A673 (cell line): ENCODE measurements around the gene ACTN4. TPM values are rescaled to one million over a fixed set of nuclear protein-coding genes. Genes with fewer than 3 reads are reported as not detected.

Experiments
- BruUV-seq: library from RNA; stranded (reverse); fragments of 400-500 nt; replicated peaks from 2 replicates; lab custom pipeline; 2021; lab: Mats Ljungman, UMichigan
- CTCF ChIA-PET: fragments of 300-600 bp; sonication (Branson Sonifier 250); formaldehyde crosslinking; loops from one replicate; lab custom pipeline; 2022; ENCODE audit warnings: antibody characterized with exemption; lab: Charles Lee
- POLR2A ChIA-PET: fragments of 300-600 bp; sonication (Branson Sonifier 250); formaldehyde crosslinking; loops from one replicate; lab custom pipeline; 2022; ENCODE audit warnings: antibody characterized with exemption; ENCODE audit not compliant: low non-redundant PET; lab: Charles Lee
- DNase-seq: peaks from one replicate; pipeline ENCODE4 v3.0.0-alpha.2; 2015; ENCODE audit warnings: low spot score
- H3K27ac ChIP-seq: fragments of 200-600 bp; sonication (generic); 2 replicates; pipeline ENCODE4 v1.5.1; 2016; ENCODE audit warnings: mixed run types, low read depth, mild to moderate bottlenecking, mixed read lengths, antibody characterized with exemption, low read length; ENCODE audit not compliant: poor library complexity, severe bottlenecking
- H3K27me3 ChIP-seq: fragments of 200-600 bp; sonication (generic); replicated peaks from 2 replicates; pipeline ENCODE4 v1.6.1; 2017; ENCODE audit warnings: mixed run types, low read depth, mild to moderate bottlenecking, mixed read lengths, antibody characterized with exemption, low read length; ENCODE audit not compliant: insufficient read depth, poor library complexity
- H3K36me3 ChIP-seq: fragments of 200-600 bp; sonication (generic); 2 replicates; pipeline ENCODE4 v1.6.1; 2016; ENCODE audit warnings: mixed run types, mild to moderate bottlenecking, mixed read lengths, antibody characterized with exemption, low read length; ENCODE audit not compliant: insufficient read depth, poor library complexity, severe bottlenecking
- H3K4me1 ChIP-seq: fragments of 200-600 bp; sonication (generic); 2 replicates; pipeline ENCODE4 v1.6.1; 2017; ENCODE audit warnings: mixed run types, mild to moderate bottlenecking, mixed read lengths, antibody characterized with exemption, low read length; ENCODE audit not compliant: insufficient read depth, poor library complexity, severe bottlenecking
- H3K4me3 ChIP-seq: fragments of 200-600 bp; sonication (generic); 2 replicates; pipeline ENCODE4 v1.5.1; 2016; ENCODE audit warnings: low read depth, mixed run types, mild to moderate bottlenecking, mixed read lengths, low read length; ENCODE audit not compliant: poor library complexity, severe bottlenecking
- H3K9me3 ChIP-seq: fragments of 200-600 bp; sonication (generic); 2 replicates; pipeline ENCODE4 v1.6.1; 2016; ENCODE audit warnings: mixed run types, low read depth, mild to moderate bottlenecking, mixed read lengths, antibody characterized with exemption, low read length; ENCODE audit not compliant: poor library complexity, severe bottlenecking
- CTCF ChIP-seq: fragments of 300-800, 200-600 bp; sonication (generic); conservative IDR thresholded peaks from 2 replicates; pipeline ENCODE4 v1.5.1; 2017; ENCODE audit warnings: low read depth, mild to moderate bottlenecking, antibody characterized with exemption, low read length, moderate library complexity, mixed read lengths
- EZH2 ChIP-seq: fragments of 200-600 bp; sonication (generic); IDR thresholded peaks from 2 replicates; pipeline ENCODE4 v1.6.1; 2017; ENCODE audit warnings: borderline replicate concordance, low read depth, mild to moderate bottlenecking, mixed read lengths, antibody characterized with exemption, low read length; ENCODE audit not compliant: poor library complexity, severe bottlenecking
- intact Hi-C: fragments of 100-400 bp; cut with micrococcal nuclease; formaldehyde crosslinking; loops from one replicate; pipeline ENCODE4 v1.10.0; 2022; ENCODE audit not compliant: unreplicated experiment
- total RNA-seq: library from RNA; stranded (reverse); gene quantifications from 2 replicates; pipeline ENCODE4 v1.2.3, GENCODE V29; 2021

The ACTN4 gene
- total RNA-seq, 1 experiment from 2014 or later, result 397 TPM

GRCh38 chr19:38739440-38740256, 92.2 kb downstream of the ACTN4 start:
- H3K4me1 ChIP-seq, result peaks cover 8% of the 10 kb centered on the region
- no TSS peak for BruUV-seq
- no peak overlapping the region for H3K4me3 ChIP-seq
- H3K9me3 ChIP-seq, result no peaks in the 10 kb centered on the region
- no peak for DNase-seq
- TF ChIP-seq EZH2, result no peak
- TF ChIP-seq CTCF, result no peak
- no peaks in the 10 kb centered on the region for H3K36me3 ChIP-seq
- ChIA-PET POLR2A (no interaction called here), CTCF (no interaction called here)
- H3K27ac ChIP-seq, result no peak overlapping the region
- intact Hi-C loops, result no loop called here
- H3K27me3 ChIP-seq, result no peaks in the 10 kb centered on the region

- H3K36me3 ChIP-seq, result no peaks in the 10 kb centered on the region
- DNase-seq, result no peak
- CTCF ChIA-PET, result interaction anchor here (0.7 kb wide), 1 partner anchor 337 kb away, joined by 3 read pairs; the partner anchor contains the start of gene FAM98C
- TF ChIP-seq EZH2, result no peak
- TF ChIP-seq CTCF, result no peak
- POLR2A ChIA-PET, result no interaction called here
- intact Hi-C loops, result no loop called here
- no peak overlapping the region for H3K27ac ChIP-seq
- no TSS peak for BruUV-seq
- peaks cover 8% of the 10 kb centered on the region for H3K4me1 ChIP-seq
- H3K27me3 ChIP-seq, result no peaks in the 10 kb centered on the region
- no peak overlapping the region for H3K4me3 ChIP-seq
- no peaks in the 10 kb centered on the region for H3K9me3 ChIP-seq
Measured at GRCh38 chr19:38740257-38740592, 92.8 kb downstream of the ACTN4 start.

DNA sequence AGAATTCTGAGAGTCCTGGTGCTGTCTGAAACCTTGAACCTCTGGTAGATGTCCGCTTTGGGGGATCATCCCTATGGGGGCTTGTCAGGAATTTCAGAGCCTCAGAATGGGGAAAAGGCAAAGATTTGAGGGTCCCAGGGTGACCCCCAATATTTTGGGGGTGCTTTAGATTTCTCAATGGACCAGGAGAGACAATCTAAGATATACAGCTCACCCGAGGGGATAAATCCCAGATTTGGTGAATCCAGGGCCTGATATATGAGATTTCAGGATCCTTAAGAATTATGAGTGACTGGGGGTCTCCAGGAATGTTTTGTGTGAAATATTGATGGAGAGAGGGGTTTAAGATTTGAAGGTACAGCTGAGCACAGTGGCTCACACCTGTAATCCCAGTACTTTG, 93.5 kb downstream of the ACTN4 start:
- DNase-seq, result no peak
- ChIA-PET CTCF (no interaction called here), POLR2A (no interaction called here)
- no peaks in the 10 kb centered on the region for H3K9me3 ChIP-seq
- H3K36me3 ChIP-seq, result no peaks in the 10 kb centered on the region
- intact Hi-C loops, result no loop called here
- peaks cover 8% of the 10 kb centered on the region for H3K4me1 ChIP-seq
- no TSS peak for BruUV-seq
- no peak overlapping the region for H3K27ac ChIP-seq
- H3K27me3 ChIP-seq, result no peaks in the 10 kb centered on the region
- no peak for TF ChIP-seq EZH2
- no peak for TF ChIP-seq CTCF
- no peak overlapping the region for H3K4me3 ChIP-seq
